HG02759 (cell line): ENCODE measurements around the gene ANKRD18A.

ENCODE experiments used
- ATAC-seq: cut with Tn5 transposase; IDR thresholded peaks from one replicate; pipeline ENCODE4 v1.9.1; 2021; ENCODE audit warnings: mild to moderate bottlenecking, moderate library complexity; ENCODE audit not compliant: unreplicated experiment

ANKRD18A gene

GRCh38 chr9:38620483-38621433, at the start of gene ANKRD18A:
ANKRD18A (minus strand) TSS chr9:38620596; CDS start chr9:38620285, 311 bp downstream.
- peak; percentile 74 for ATAC-seq

GRCh38 chr9:38668791-38669466, 48.5 kb upstream of the ANKRD18A start:
- no peak for ATAC-seq

DNA sequence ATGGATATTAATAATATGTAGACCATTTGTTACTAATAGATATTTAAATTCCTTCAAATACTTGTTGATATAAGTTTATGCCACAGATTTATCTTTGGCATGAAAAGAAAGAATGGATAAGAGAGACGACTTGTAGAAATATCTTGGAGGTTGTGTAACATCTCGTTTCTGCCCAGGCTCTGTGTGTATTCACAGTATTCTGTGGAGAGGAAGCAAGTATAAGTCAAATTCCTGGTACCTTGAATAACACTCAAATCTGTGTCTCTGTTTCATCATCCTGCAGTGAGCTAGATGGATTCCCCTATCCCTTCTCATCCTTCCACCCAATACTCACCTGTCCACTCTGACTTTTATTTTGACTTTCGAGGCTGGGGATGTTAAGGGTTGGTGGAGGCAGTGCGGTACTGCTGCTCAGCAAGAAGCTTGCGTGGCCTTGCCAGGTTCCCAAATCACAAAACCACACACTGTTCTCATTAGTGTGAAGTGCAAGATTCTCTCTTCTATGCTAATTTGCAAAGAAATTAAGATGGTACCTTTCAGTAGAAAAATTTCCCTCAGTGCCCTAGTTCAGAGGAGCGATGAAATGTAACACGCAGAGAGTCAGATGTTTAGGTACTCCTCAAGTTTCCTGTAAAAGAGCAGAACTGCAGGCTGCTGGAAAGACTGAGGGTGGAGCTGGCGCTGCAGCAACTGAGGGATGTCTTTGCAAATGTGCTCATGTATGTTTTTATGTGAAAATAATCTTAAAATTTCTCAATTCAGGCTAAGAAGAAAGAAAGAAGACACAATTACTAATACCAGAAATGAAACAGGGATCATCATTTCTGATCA, 42.6 kb upstream of the ANKRD18A start:
- no peak for ATAC-seq

DNA sequence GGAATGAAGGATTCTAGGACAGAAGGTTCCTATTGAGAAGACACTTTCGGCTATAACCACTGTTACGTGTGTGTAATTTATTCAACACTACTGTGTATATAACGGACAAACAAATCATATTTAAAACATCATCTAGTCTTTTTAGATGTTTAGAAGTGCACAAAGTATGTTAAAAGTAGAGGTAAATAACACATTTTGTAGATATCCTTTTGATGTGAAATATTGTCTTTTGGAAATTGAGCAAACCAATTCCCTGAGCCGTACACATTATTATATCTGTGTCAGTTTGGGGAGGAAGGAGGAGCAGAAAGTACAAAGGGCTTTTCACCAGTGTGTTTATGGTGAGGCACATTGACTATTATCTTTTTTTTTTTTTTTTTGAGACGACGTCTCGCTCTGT, 39.1 kb upstream of the ANKRD18A start:
- ATAC-seq: no peak

- no peak for ATAC-seq
Measured at GRCh38 chr9:38656896-38657295, 36.5 kb upstream of the ANKRD18A start.

- no peak for ATAC-seq
Measured at GRCh38 chr9:38652486-38652885, 32.1 kb upstream of the ANKRD18A start.

GRCh38 chr9:38652044-38652443, 31.6 kb upstream of the ANKRD18A start:
- peak; percentile 40 for ATAC-seq

DNA sequence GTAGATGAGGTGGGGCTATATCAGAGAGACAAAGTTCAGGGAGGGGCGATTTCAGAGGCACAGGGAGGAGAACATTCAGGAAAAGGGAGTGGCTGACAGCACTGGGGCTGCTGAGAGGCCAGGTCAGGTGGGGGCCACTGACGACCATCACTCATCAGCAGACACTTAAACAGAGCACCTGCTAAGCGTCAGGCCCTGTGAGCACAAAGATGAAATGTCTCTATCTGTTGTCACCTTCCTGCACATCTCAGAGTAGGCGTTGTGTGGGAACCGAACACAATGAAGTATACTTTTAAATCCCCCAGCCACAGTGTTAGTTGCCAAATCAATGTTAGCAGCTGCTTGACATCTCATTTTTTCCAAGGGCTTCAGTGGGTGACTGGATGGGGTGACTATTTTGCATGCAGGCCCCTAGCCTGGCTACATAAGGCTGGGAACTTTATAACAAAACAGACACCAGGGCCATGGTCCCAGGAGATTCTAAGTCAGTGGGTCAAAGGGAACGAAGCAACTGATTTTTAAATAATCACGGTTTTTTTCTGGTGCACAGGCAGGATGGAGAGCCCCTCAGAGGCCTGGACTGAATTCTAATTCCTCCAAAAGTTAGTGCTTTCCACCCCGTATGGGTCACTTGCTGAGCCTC, 31.1 kb upstream of the ANKRD18A start:
- ATAC-seq: no peak

DNA sequence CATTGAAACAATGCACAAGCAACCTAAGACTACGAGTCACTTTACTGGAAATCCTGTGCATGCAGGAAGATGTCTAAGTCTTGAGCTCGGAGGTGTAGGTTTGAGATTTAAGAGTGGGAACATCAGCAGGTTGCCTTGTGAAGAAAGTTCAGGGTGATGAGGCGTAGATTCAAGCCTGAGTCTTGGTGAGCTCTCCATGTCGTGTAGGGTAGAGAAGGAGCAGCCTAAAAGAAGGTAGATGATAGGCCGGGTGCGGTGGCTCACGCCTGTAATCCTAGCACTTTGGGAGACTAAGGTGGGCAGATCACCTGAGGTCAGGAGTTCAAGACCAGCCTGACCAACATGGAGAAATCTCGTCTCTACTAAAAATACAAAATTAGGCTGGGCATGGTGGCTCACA, 30.2 kb upstream of the ANKRD18A start:
- no peak for ATAC-seq

DNA sequence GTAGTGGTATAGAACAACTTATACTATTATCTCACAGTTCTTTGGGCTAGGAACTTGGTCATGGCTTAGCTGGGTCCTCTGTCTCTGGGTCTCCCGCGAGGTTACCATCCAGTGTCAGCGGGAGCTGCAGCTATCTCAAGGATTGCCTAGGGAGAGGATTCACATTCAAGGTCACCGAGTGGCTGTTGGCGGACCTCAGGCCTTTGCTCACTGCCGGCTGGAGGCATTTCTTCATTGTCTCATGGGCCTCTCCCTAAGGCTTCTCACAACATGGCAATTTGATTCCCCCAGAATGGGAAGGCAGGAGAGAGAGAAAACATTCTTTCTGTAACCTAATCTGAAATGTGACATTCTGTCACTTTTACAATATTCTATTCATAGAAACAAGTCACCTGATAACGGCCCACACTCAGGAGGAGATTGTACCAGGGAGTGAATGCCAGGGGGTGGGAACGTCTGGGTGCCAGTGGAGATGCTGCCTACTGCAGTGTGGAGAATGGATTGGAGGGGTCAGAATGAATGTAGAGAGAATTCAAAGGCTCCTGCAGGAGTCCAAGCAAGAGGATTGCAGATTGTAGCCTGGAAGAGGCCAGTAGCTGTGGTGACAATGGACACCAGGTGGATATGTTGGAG, 29.5 kb upstream of the ANKRD18A start:
- ATAC-seq: no peak

DNA sequence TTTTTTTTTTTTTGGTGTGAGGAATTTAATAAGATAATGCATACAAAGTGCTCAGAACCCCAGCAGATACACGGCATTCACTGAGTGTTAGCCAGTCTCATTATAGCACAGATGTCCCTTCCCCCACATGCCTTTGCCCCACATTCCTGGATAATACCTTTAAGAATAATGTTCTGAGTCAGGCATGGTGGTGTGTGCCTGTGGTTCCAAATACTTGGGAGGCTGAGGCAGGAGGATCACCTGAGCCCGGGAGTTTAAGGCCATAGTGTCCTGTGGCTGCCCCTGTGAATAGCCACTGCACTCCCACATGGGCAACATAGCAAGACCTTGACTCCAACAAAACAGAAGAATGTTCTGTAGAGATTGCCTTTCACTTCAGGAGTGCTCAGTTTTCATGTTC, 24.2 kb upstream of the ANKRD18A start:
- ATAC-seq: no peak

- no peak for ATAC-seq
Measured at GRCh38 chr9:38643815-38644173, 23.4 kb upstream of the ANKRD18A start.

- ATAC-seq: no peak
Measured at GRCh38 chr9:38642951-38643814, 22.8 kb upstream of the ANKRD18A start.

DNA sequence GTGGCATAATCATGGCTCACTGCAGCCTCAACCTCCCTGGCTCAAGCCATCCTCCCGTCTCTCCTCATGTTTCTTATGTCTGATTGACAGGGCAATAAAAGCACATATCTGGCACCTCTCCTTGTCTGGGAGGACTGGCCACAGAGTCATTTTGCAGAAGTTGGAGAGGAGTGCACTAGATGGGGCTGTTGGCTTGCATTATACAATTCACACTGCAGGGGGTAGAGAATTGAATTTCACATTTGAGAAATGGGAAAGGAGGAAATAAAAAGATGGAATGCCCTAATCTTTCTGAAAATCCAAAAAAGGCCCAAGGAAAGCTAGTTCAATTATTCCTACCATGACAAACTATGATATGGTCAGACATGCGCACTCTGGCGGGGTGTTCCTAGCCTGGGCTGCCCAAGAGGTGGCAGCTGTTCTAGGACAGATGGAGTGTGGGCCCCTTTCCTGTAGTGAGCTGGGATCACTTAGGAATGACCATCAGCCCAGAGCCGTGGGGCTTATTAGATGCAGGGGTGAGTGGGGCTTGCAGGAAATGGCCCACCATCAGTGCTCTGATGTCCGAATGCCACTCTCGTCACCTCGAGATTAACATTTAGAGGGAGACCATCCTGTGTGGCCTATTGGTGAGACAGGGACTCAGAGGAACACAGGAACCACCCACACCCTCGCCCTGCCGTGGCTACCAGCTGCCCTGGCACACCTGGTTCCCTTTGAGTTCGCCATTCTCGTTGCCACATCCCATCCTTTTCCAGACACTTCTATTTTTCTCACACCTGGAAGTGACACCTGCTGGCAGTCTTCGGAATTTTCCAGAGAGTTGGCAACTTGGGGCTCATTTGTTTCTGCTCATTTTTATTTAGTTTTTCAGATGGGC, 21.8 kb upstream of the ANKRD18A start:
- no peak for ATAC-seq

GRCh38 chr9:38641142-38641541, 20.7 kb upstream of the ANKRD18A start:
- ATAC-seq: no peak

DNA sequence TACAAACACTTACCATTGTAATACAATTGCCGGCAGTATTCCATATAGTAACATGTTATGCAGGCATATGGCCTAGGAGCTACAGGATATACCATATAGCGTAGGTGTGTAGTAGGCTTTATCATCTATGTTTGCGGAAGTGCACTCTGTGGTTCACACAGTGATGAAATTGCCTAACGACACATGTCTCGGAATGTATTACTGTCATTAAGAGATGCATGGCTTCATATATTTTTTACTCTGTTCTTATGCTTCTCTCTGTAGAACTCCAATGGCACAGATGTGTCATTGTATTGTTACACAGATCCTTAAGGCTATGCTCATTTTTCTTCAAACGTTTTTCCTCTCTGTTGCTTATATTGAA, 19.2 kb upstream of the ANKRD18A start:
- no peak for ATAC-seq

GRCh38 chr9:38638881-38639576, 18.6 kb upstream of the ANKRD18A start:
- ATAC-seq: no peak

- ATAC-seq: no peak
Measured at GRCh38 chr9:38634315-38634714, 13.9 kb upstream of the ANKRD18A start.
